ENCODE data around the gene IFNL2. TPM values are rescaled to one million over a fixed set of nuclear protein-coding genes. Genes with fewer than 3 reads are reported as not detected.

IFNL2 gene
- total and polyA plus RNA-seq, 2 of the 4 experiments (the other 2 are of a cell fraction) = not detected

- no peak overlapping the region for H3K4me2 ChIP-seq (ENCODE audit: low read depth, low read length)
- BruUV-seq (replicated peaks) = no TSS peak
- H3K36me3 ChIP-seq (ENCODE audit: control insufficient read depth, insufficient read depth, low read length) = no peaks in the 10 kb centered on the region
Measured at GRCh38 chr19:39236527-39236926, 31.7 kb upstream of the IFNL2 start.

More at GRCh38 chr19:39236527-39236926, 31.7 kb upstream of the IFNL2 start:
- TF ChIP-seq, protein P1, sequence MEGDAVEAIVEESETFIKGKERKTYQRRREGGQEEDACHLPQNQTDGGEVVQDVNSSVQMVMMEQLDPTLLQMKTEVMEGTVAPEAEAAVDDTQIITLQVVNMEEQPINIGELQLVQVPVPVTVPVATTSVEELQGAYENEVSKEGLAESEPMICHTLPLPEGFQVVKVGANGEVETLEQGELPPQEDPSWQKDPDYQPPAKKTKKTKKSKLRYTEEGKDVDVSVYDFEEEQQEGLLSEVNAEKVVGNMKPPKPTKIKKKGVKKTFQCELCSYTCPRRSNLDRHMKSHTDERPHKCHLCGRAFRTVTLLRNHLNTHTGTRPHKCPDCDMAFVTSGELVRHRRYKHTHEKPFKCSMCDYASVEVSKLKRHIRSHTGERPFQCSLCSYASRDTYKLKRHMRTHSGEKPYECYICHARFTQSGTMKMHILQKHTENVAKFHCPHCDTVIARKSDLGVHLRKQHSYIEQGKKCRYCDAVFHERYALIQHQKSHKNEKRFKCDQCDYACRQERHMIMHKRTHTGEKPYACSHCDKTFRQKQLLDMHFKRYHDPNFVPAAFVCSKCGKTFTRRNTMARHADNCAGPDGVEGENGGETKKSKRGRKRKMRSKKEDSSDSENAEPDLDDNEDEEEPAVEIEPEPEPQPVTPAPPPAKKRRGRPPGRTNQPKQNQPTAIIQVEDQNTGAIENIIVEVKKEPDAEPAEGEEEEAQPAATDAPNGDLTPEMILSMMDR (conservative IDR thresholded peaks at IDR 0.05; ENCODE audit: low read depth, low read length) = no peak
- TF ChIP-seq, protein P2, sequence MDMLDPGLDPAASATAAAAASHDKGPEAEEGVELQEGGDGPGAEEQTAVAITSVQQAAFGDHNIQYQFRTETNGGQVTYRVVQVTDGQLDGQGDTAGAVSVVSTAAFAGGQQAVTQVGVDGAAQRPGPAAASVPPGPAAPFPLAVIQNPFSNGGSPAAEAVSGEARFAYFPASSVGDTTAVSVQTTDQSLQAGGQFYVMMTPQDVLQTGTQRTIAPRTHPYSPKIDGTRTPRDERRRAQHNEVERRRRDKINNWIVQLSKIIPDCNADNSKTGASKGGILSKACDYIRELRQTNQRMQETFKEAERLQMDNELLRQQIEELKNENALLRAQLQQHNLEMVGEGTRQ (IDR thresholded peaks at IDR 0.05; ENCODE audit: low read depth, low read length) = no peak
- TF ChIP-seq SMC3 (IDR thresholded peaks at IDR 0.05; ENCODE audit: low read depth, low read length) = no peak
- no peak for TF ChIP-seq MAFK (IDR thresholded peaks at IDR 0.05; ENCODE audit: low read depth, low read length)
- no peak for TF ChIP-seq ELK1 (IDR thresholded peaks at IDR 0.05; ENCODE audit: borderline replicate concordance, low read depth, low read length)
- no peak for TF ChIP-seq NFE2L2 (IDR thresholded peaks at IDR 0.05; ENCODE audit: low read depth, low read length)
- no peak for TF ChIP-seq RCOR1 (IDR thresholded peaks at IDR 0.05; ENCODE audit: insufficient replicate concordance, low read length)
- no peak for TF ChIP-seq BHLHE40 (IDR thresholded peaks at IDR 0.05; ENCODE audit: low read depth, low read length)
- no peak for TF ChIP-seq RFX5 (IDR thresholded peaks at IDR 0.05; ENCODE audit: low read depth, low read length)
- no peak for TF ChIP-seq FOS (IDR thresholded peaks at IDR 0.05; ENCODE audit: low read depth, low read length)
- TF ChIP-seq RAD21 (IDR thresholded peaks at IDR 0.05; ENCODE audit: low read length) = no peak
- no peak for TF ChIP-seq CEBPB (IDR thresholded peaks at IDR 0.05; ENCODE audit: low read depth, low read length)
- TF ChIP-seq MXI1 (IDR thresholded peaks at IDR 0.05; ENCODE audit: borderline replicate concordance, low read depth, low read length) = no peak
- no peak for TF ChIP-seq CHD1 (IDR thresholded peaks at IDR 0.05; ENCODE audit: low read depth, low read length)
- no peak for TF ChIP-seq MAZ (IDR thresholded peaks at IDR 0.05; ENCODE audit: borderline replicate concordance, low read depth, low read length)
- TF ChIP-seq POLR2A (IDR thresholded peaks at IDR 0.05; ENCODE audit: low read depth, low read length) = no peak
- H3K4me1 ChIP-seq (ENCODE audit: control insufficient read depth, insufficient read depth, low read length) = no peaks in the 10 kb centered on the region
- dilution Hi-C loops (cut with HindIII; ENCODE audit: low sequenced_read_pairs, unreplicated experiment) = no loop called here
- H3K9ac ChIP-seq (ENCODE audit: low read depth, low read length) = no peak overlapping the region
- ChIA-PET CTCF (no interaction called here), POLR2A (ENCODE audit: unreplicated experiment) (no interaction called here)
- no peak overlapping the region for H2BK5ac ChIP-seq (ENCODE audit: low read depth, low read length, poor library complexity, severe bottlenecking)
- 42% methylated on average over 6 of the region's 12 CpGs; no CpG with 5 or more reads in 1 of the 2 experiments for WGBS, 2 experiments (ENCODE audit: extremely low coverage in 2 of 2, insufficient read length in 1 of 2)
- H3K56ac ChIP-seq (ENCODE audit: extremely low read depth, insufficient read depth, low read length) = no peak overlapping the region
- ATAC-seq (ENCODE audit: low read depth) (no peak), DNase-seq (no peak)
- H4K5ac ChIP-seq (ENCODE audit: low read depth, low read length) = no peak overlapping the region
- in situ Hi-C loops (cut with MboI; ENCODE audit: low sequenced_read_pairs) = no loop called here
- no peak overlapping the region for H2BK120ac ChIP-seq (ENCODE audit: low read depth, low read length)
- no peak overlapping the region for H2AK5ac ChIP-seq (ENCODE audit: low read depth, low read length)
- H3K79me1 ChIP-seq (ENCODE audit: low read depth in 1 of 2, low read length in 2 of 2) = no peaks in the 10 kb centered on the region
- no peak overlapping the region for H4K91ac ChIP-seq (ENCODE audit: insufficient read depth, low read depth, low read length)
- no peak overlapping the region for H2AFZ ChIP-seq (replicated peaks; ENCODE audit: low read length, poor library complexity)
- H3K4me3 ChIP-seq (ENCODE audit: insufficient read depth, low read depth, low read length) = no peak overlapping the region
- no peak overlapping the region for H4K8ac ChIP-seq (ENCODE audit: low read depth in 2 of 2, low read length in 2 of 2)
- no peak overlapping the region for H3K14ac ChIP-seq (replicated peaks; ENCODE audit: low read depth, low read length)
- intact Hi-C loops (cut with micrococcal nuclease) = no loop called here
- no peak overlapping the region for H3K23ac ChIP-seq (ENCODE audit: low read depth, low read length)
- H2BK15ac ChIP-seq (ENCODE audit: low read depth, low read length) = no peak overlapping the region
- no peak overlapping the region for H3K18ac ChIP-seq (ENCODE audit: low read depth, low read length)
- H2AK9ac ChIP-seq (replicated peaks; ENCODE audit: low read depth, low read length, poor library complexity) = no peak overlapping the region
- H3K27me3 ChIP-seq (ENCODE audit: control insufficient read depth, insufficient read depth, low read length) = peaks cover 26% of the 10 kb centered on the region
- H3K4ac ChIP-seq (ENCODE audit: low read depth, low read length) = no peak overlapping the region
- H2BK20ac ChIP-seq (ENCODE audit: low read depth, low read length) = no peak overlapping the region
- H3K9me3 ChIP-seq (ENCODE audit: control insufficient read depth, insufficient read depth, low read length) = no peaks in the 10 kb centered on the region
- H3K27ac ChIP-seq (ENCODE audit: insufficient read depth, low read length) = no peak overlapping the region
- no peaks in the 10 kb centered on the region for H4K20me1 ChIP-seq (ENCODE audit: insufficient read depth, low read length)
- no peaks in the 10 kb centered on the region for H3K9me1 ChIP-seq (ENCODE audit: insufficient read depth, low read length)
